Panc1 (cell line): ENCODE measurements around the gene TESMIN.

Experiments
- POLR2AphosphoS5 ChIP-seq: IDR thresholded peaks from 2 replicates; pipeline ENCODE4 v1.6.1; 2012; ENCODE audit warnings: mild to moderate bottlenecking, low read depth, low read length, moderate library complexity
- TF ChIP-seq, protein P1 (sequence below): fragments of 450-650 bp; IDR thresholded peaks from 2 replicates; pipeline ENCODE4 v1.5.1; 2017; ENCODE audit warnings: mild to moderate bottlenecking
- TF ChIP-seq, protein P2 (sequence below), 2 experiments: IDR thresholded peaks; 2 replicates each; pipeline ENCODE4 v1.6.1; 2011 to 2012; ENCODE audit warnings: low read depth in 2 of 2, control low read depth in 1 of 2, low read length in 1 of 2, mild to moderate bottlenecking in 1 of 2, moderate library complexity in 1 of 2; ENCODE audit not compliant: insufficient read depth in 1 of 2

DNA sequence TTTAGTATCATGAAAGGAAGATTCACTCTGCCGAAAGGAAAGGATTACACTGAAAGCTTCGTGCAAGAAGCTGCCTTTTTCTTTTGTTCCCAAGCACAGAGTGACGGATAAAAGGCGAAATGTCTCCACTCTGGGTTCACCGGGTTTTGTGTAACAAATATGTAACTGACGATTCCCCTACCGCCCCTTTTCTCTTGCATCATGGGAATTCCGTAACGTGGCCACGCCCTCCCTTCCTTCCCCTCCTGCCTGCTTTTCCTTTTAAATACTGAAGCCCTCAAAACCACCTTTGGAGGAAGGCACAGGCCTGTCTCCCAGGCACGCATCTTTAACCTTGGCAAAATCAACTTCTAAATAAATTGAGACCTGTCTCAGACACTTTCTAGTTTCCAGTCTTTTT lies 16.4 kb upstream of the TESMIN start:
- TF ChIP-seq, protein P1, sequence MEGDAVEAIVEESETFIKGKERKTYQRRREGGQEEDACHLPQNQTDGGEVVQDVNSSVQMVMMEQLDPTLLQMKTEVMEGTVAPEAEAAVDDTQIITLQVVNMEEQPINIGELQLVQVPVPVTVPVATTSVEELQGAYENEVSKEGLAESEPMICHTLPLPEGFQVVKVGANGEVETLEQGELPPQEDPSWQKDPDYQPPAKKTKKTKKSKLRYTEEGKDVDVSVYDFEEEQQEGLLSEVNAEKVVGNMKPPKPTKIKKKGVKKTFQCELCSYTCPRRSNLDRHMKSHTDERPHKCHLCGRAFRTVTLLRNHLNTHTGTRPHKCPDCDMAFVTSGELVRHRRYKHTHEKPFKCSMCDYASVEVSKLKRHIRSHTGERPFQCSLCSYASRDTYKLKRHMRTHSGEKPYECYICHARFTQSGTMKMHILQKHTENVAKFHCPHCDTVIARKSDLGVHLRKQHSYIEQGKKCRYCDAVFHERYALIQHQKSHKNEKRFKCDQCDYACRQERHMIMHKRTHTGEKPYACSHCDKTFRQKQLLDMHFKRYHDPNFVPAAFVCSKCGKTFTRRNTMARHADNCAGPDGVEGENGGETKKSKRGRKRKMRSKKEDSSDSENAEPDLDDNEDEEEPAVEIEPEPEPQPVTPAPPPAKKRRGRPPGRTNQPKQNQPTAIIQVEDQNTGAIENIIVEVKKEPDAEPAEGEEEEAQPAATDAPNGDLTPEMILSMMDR = no peak
- TF ChIP-seq, protein P2, sequence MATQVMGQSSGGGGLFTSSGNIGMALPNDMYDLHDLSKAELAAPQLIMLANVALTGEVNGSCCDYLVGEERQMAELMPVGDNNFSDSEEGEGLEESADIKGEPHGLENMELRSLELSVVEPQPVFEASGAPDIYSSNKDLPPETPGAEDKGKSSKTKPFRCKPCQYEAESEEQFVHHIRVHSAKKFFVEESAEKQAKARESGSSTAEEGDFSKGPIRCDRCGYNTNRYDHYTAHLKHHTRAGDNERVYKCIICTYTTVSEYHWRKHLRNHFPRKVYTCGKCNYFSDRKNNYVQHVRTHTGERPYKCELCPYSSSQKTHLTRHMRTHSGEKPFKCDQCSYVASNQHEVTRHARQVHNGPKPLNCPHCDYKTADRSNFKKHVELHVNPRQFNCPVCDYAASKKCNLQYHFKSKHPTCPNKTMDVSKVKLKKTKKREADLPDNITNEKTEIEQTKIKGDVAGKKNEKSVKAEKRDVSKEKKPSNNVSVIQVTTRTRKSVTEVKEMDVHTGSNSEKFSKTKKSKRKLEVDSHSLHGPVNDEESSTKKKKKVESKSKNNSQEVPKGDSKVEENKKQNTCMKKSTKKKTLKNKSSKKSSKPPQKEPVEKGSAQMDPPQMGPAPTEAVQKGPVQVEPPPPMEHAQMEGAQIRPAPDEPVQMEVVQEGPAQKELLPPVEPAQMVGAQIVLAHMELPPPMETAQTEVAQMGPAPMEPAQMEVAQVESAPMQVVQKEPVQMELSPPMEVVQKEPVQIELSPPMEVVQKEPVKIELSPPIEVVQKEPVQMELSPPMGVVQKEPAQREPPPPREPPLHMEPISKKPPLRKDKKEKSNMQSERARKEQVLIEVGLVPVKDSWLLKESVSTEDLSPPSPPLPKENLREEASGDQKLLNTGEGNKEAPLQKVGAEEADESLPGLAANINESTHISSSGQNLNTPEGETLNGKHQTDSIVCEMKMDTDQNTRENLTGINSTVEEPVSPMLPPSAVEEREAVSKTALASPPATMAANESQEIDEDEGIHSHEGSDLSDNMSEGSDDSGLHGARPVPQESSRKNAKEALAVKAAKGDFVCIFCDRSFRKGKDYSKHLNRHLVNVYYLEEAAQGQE (IDR thresholded peaks at IDR 0.05; ENCODE audit: insufficient read depth in 1 of 2, low read depth in 2 of 2, low read length in 1 of 2) = no peak
- no peak for TF ChIP-seq POLR2AphosphoS5
